ENCODE measurements around the gene ASRGL1.
A peak's percentile ranks its signal among the peaks of the same experiment; 100 is the strongest.
"Not testable (repeated sequence)": the region's sequence is repeated elsewhere in the genome, so short reads cannot be mapped to it uniquely, and the experiment has no call there.

Gene ASRGL1

DNA sequence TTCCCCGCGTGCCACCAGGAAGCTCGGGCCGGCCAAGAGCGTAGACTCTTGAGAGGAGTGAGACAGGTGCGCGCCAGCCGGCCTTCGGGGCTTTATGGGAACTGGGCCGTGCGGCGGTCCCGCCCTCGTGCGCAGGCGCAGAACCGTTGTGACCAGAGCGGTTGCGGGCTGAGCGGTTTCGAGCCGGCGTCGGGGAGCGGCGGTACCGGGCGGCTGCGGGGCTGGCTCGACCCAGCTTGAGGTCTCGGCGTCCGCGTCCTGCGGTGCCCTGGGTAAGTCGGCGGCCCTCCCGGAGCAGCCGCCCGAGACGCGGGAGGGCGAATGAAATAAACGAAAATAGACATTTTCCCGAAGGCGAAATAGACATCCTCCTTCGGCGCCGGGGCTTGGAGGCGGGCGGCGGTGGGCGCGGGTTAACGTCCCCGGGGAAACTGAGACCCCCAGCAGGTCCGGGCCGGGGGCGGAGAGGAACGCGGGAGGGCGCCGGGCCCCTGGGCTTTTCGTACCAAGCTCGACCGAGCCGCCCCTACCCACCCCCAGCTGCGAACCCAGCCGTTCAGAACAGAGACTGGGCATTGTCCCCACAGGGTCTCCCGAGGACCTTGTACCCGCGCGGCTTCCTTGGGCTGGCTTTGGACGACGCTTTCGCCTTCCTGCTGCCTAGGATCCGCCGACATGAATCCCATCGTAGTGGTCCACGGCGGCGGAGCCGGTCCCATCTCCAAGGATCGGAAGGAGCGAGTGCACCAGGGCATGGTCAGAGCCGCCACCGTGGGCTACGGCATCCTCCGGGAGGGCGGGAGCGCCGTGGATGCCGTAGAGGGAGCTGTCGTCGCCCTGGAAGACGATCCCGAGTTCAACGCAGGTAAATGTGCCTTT is at the start of gene ASRGL1:
Gene ASRGL1 (plus strand): TSS at position 146 of the 879 bp plus-strand sequence. CDS start 530 bp downstream, at position 676.
- peak; percentile 70 for DNase-seq

DNA sequence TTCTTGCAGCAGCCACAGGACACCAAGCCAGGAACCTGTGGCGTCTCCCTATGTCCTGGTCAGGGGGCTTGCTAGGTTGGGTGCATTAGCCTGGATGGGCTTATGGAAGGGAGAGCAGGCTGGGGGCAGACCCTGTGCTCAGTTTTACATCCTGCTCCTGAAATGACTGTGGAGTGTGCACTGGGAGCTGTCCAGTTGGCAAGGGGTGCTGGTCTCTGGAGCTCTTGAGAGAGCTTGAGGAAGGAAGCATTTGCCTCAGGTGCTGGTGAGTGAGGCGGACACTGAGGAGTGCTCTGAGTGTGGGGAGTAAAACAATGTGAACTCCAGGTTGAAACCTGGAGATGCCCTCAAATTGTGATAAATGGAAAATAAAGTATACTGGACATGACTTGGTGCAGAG is 41.7 kb upstream of the ASRGL1 start:
- DNase-seq = no peak

- DNase-seq = no peak
Measured at GRCh38 chr11:62298975-62299374, 38.3 kb upstream of the ASRGL1 start, which contains the start of gene SCGB1D4. Gene SCGB1D4 (minus strand): TSS chr11:62299075. CDS start chr11:62299010, 65 bp downstream.

GRCh38 chr11:62306227-62306626 is 31.0 kb upstream of the ASRGL1 start:
- no peak for DNase-seq

DNA sequence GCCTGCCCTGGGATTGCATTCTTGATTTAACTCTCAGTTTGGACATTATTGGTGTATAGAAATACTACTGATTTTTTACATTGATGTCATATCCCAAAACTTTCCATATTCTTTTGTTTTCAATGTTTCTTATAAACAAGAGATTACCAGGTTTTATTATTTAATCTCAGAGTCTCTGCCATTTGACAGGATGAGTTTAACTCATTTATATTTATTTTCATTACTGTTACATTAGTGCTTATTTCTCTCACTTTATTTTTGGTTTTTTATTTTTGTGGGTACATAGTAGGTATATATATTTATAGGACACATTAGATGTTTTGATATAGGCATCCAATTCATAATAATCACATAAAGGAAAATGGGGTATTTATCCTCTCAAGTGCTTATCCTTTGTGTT is 29.3 kb upstream of the ASRGL1 start:
- DNase-seq = no peak

DNA sequence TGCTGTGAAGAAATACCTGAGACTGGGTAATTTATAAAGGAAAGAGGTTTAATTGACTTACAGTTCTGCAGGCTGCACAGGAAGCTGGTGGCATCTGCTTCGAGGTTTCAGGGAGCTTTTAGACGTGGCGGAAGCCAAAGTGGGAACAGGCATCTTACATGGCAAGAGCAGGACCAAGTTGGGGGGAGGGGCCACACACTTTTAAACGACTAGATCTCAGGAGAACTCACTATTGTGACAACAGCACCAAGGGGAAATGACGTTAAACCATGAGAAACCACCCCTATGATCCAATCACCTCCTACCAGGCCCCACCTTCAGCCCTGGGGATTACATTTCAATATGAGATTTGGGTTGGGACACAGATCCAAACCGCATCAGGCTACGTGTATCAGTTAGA is 27.3 kb upstream of the ASRGL1 start:
- DNase-seq = no peak

DNA sequence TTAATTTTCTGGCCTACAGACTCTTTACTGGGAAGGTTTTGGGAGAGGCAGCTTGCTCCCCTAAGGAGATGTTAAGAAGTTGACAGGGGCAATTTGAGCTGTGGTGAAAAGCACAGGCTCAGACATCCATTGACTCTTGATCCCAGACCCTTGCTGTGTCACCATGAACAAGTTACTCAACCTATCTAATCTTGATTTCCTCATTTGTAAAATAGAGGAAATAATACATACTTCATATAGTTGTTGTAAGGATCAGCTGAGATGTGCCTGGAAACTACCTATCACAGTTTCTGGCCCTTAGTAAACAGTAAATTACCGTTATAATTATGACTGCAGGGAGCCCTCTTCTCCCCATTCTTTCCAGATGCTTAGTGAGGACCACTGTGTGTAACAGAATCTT is 21.8 kb upstream of the ASRGL1 start:
- DNase-seq = no peak

GRCh38 chr11:62322524-62322923 is 14.7 kb upstream of the ASRGL1 start:
- no peak for DNase-seq

DNA sequence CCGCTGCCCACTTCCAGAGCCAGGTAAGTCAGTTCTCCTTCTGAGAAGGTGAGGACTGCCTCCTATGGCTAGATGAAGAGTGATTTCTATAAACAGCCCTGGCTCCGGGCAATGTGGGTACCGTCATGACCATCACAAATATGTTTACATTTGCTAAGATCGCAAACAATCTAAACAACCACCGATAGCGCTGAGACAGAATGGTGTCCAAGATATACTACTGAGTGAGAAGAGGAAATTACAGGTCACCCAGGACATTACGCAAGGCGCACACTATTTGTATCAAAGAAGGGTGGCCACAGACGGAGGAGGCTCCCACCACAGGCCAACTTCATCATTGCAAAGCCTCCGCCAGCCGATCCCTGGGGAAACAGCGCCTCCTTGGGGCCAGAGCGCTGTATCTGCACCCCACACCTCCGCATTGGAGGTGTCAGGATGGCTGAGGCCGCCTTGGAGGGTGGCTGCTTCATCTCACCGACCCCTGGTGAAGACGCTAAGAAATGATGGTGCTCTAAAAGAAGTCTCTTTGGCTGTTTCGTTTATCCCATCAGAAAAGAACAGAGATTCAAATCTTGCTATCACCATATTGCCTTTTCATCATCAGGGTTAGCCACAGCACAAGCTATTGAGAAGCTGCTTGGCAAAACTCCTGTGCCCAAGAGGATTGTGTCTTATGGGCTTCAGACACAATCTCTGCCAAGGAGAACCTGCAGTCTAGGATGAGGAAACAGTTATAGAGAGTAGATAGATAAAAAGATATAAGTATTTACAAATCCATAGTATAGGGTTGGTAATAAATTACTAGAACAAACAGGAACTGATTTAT is 12.3 kb upstream of the ASRGL1 start:
- DNase-seq = peak; percentile 44

DNA sequence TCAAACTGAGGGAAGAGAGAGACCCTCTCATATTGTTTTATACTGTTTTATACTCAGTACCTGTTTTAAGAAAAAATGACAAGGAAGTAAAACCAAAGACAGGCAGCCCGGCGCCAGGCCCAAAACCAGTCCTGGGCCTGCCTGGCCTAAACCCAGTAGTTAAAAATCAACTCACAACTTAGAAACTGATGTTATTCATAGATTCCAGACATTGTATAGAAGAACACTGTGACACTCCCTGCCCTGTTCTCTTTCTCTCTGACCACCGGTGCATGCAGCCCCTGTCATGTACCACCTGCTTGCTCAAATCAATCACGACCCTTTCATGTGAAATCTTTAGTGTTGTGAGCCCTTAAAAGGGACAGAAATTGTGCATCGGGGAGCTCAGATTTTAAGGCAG is 11.5 kb upstream of the ASRGL1 start:
- not testable (repeated sequence) for DNase-seq

DNA sequence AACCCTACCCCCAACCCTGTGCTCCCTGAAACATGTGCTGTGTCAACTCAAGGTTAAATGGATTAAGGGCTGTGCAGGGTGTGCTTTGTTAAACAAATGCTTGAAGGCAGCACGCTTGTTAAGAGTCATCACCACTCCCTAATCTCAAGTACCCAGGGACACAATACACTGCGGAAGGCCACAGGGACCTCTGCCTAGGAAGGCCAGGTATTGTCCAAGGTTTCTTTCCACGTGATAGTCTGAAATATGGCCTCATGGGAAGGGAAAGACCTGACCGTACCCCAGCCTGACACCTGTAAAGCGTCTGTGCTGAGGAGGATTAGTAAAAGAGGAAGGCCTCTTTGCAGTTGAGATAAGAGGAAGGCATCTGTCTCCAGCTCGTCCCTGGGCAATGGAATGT is 10.5 kb upstream of the ASRGL1 start:
- not testable (repeated sequence) for DNase-seq

- not testable (repeated sequence) for DNase-seq
Measured at GRCh38 chr11:62327541-62327940, 9.7 kb upstream of the ASRGL1 start.

GRCh38 chr11:62331264-62331663 is 6.0 kb upstream of the ASRGL1 start:
- not testable (repeated sequence) for DNase-seq

DNA sequence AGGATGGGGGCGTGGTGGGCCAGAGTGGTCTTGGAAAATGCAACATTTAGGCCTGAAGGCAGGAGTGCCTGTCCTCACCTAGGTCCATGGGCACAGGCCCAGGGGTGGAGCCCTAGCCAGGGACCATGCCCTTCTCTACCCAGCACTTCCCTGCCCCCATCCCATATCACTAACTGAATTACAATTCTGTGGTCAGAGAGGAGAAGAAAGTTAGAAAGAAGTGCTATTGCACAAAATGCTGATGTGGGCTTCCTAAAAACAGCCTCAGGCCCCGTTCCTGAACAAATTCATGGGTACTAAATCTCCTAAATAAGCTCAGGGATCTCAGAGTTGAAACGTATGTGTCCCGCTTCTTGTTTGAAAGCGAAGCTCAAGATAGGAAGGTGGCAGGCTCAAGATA is 3.5 kb upstream of the ASRGL1 start:
- DNase-seq = no peak

GRCh38 chr11:62336949-62337302 is 322 bp upstream of the ASRGL1 start:
- DNase-seq = not testable (repeated sequence)

- no peak for DNase-seq
Measured at GRCh38 chr11:62338218-62338617, 970 bp downstream of the ASRGL1 start.

DNA sequence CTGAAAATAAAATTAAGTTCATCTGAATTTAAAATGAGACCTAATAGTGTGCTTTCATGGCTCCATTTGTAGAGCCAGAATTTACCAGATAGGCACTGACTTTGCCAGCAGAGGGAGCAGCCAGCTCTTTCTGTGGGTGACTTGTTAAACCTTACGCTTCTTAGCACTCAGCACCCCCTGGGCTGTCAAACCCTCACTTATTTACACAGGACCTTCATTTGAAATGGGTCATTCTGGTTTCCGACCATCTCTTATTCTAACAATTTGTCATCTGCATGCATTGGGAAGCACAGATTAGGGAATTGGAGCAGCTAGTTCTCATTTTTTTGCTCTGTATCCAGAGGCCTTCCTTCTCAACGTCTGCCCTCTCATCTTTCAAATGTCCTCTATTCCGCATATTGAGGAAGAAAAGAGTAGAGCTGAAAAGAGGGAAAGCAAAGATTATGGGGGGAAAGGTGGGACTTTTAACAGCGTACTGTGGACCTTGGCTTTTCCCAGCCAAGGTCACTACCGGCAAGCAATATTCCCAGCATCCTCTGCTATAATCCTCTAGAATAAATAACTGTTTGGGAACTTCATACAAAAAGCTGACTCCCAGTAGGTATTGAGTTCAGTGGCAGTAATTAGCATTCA is 3.1 kb downstream of the ASRGL1 start:
- no peak for DNase-seq

DNA sequence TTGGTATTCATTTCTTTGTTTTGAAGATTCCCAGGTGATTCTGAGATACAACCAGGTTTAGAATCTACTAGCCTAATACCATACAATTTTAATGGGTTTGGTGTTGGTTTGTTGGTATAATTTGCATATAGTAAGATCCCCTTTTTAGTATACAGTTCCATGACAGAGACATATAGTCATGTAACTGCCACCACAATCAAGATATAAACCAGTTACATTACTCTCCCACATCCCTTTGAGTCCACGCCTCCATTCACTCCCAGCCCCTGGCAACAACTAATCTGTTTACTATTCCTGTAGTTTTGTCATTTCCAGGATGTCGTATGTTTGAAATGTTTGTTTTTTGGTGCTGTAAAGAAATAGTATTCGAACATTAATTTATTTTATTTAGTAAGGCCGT is 4.3 kb downstream of the ASRGL1 start:
- no peak for DNase-seq

DNA sequence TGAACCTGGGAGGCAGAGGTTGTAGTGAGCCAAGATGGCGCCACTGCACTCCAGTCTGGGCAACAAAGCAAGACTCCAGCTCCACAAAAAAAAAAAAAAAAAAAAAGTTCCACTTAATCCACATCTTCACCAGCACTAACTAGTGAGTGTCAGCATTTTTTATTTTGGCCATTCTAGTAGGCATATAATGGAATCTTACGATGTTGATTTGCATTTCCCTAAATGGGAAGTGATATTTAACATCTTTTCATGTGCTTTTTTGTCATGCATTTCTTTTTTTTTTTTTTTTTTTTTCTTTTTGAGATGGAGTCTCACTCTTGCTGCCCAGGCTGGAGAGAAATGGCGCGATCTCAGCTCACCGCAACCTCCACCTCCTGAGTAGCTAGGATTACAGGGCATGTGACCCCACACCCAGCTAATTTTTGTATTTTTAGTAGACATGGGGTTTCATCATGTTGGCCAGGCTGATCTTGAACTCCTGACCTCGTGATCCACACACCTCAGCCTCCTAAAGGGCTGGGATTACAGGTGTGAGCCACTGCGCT is 6.5 kb downstream of the ASRGL1 start:
- DNase-seq = not testable (repeated sequence)

- no peak for DNase-seq
Measured at GRCh38 chr11:62344210-62344609, 7.0 kb downstream of the ASRGL1 start.

DNA sequence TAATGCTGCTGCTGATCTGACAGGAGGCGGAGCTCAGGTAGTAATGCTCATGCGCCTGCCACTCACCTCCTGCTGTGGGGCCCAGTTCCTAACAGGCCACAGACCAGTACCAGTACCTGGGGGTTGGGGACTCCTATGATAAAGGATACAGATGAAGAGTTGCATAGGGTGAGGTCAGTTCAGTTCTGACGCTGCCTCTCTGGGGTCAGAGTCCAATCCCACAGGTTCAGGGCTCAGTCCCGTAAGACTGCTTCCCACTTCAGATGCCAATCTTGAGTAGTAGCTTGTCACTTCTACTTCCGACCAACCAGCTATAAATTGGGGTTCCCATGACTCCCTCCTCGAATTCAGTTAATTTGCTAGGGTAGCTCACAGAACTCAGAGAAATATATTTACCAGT is 8.6 kb downstream of the ASRGL1 start:
- DNase-seq = no peak

- DNase-seq = no peak
Measured at GRCh38 chr11:62352355-62353336, 15.4 kb downstream of the ASRGL1 start.
